PC-9 (cell line): Measurements from ENCODE around the gene TXNDC2. TPM values are rescaled to one million over a fixed set of nuclear protein-coding genes. Genes with fewer than 3 reads are reported as not detected.

Experiments used
- BruUV-seq: library from RNA; stranded (reverse); fragments of 400-500 nt; replicated peaks from 2 replicates; lab custom pipeline; 2021; lab: Mats Ljungman, UMichigan
- CTCF ChIA-PET: fragments of 300-600 bp; sonication (Branson Sonifier 250); formaldehyde crosslinking; loops from one replicate; lab custom pipeline; 2022; ENCODE audit warnings: antibody characterized with exemption; lab: Charles Lee
- POLR2A ChIA-PET: fragments of 300-600 bp; sonication (Branson Sonifier 250); formaldehyde crosslinking; loops from one replicate; lab custom pipeline; 2022; ENCODE audit warnings: antibody characterized with exemption; ENCODE audit not compliant: unreplicated experiment; lab: Charles Lee
- DNase-seq, 2 experiments: peaks; one replicate each; pipeline versions ENCODE4 v3.0.0 to v3.0.0-alpha.2; 2015 to 2022; ENCODE audit warnings: mixed read lengths in 1 of 2
- H2AFZ ChIP-seq: fragments of 200-600 bp; sonication (generic); 2 replicates; pipeline ENCODE4 v1.8.1; 2017; ENCODE audit warnings: antibody characterized with exemption
- H3F3A ChIP-seq: fragments of 200-600 bp; sonication (generic); 2 replicates; pipeline ENCODE4 v1.8.1; 2017; ENCODE audit warnings: antibody characterized with exemption, mild to moderate bottlenecking, low read depth; ENCODE audit not compliant: insufficient read depth
- H3K27ac ChIP-seq: fragments of 200-600 bp; sonication (generic); 2 replicates; pipeline ENCODE4 v1.6.1; 2016; ENCODE audit warnings: mixed run types
- H3K27me3 ChIP-seq: fragments of 200-600 bp; sonication (generic); 2 replicates; pipeline ENCODE4 v1.6.1; 2016; ENCODE audit warnings: low read depth, mixed run types; ENCODE audit not compliant: insufficient read depth
- H3K36me3 ChIP-seq: fragments of 200-600 bp; sonication (generic); 2 replicates; pipeline ENCODE4 v1.6.1; 2016; ENCODE audit warnings: low read depth, mixed run types
- H3K4me1 ChIP-seq: fragments of 200-600 bp; sonication (generic); replicated peaks from 2 replicates; pipeline ENCODE4 v1.6.1; 2016; ENCODE audit warnings: mixed run types; ENCODE audit not compliant: insufficient read depth
- H3K4me2 ChIP-seq: fragments of 200-600 bp; sonication (generic); 2 replicates; pipeline ENCODE4 v1.6.1; 2017; ENCODE audit warnings: mixed run types
- H3K4me3 ChIP-seq: fragments of 200-600 bp; sonication (generic); 2 replicates; pipeline ENCODE4 v1.6.1; 2016; ENCODE audit warnings: mixed run types
- H3K79me2 ChIP-seq: fragments of 200-600 bp; sonication (generic); 2 replicates; pipeline ENCODE4 v1.6.1; 2017; ENCODE audit warnings: low read depth, mixed run types
- H3K9me2 ChIP-seq: fragments of 200-600 bp; sonication (generic); 2 replicates; pipeline ENCODE4 v1.8.1; 2017; ENCODE audit warnings: mild to moderate bottlenecking; ENCODE audit not compliant: insufficient read depth
- H3K9me3 ChIP-seq: fragments of 200-600 bp; sonication (generic); 2 replicates; pipeline ENCODE4 v1.8.1; 2016; ENCODE audit warnings: low read depth; ENCODE audit not compliant: insufficient read depth
- H4K20me1 ChIP-seq: fragments of 200-600 bp; sonication (generic); 2 replicates; pipeline ENCODE4 v1.8.1; 2017; ENCODE audit not compliant: insufficient read depth
- CTCF ChIP-seq: fragments of 200-600 bp; sonication (generic); conservative IDR thresholded peaks from 2 replicates; pipeline ENCODE4 v1.6.1; 2017; ENCODE audit warnings: mixed run types, antibody characterized with exemption, mild to moderate bottlenecking, moderate library complexity
- EZH2 ChIP-seq: fragments of 200-600 bp; sonication (generic); IDR thresholded peaks from 2 replicates; pipeline ENCODE4 v1.8.0; 2017; ENCODE audit warnings: antibody characterized with exemption, low read depth
- intact Hi-C: fragments of 100-400 bp; cut with micrococcal nuclease; formaldehyde crosslinking; loops from one replicate; pipeline ENCODE4 v1.10.0; 2022; ENCODE audit not compliant: unreplicated experiment
- total RNA-seq: library from RNA; stranded (reverse); gene quantifications from 2 replicates; pipeline ENCODE4 v1.2.3, GENCODE V29; 2021

Gene TXNDC2
- total RNA-seq, 1 experiment from 2014 or later, result 0.11 TPM

- no TSS peak for BruUV-seq
- intact Hi-C loops, result loop anchor here (5.0 kb wide), 1 partner anchor 100 kb away; no protein-coding TSS in a partner anchor
- Histone ChIP-seq H3K27me3 (no peaks in the 10 kb centered on the region), H3K36me3 (0 out of 2 replicates have a peak, but pooled peaks cover 15% of the 10 kb centered on the region), H3K9me3 (peaks cover 8% of the 10 kb centered on the region), H3K4me3 (no peak overlapping the region), H4K20me1 (no peaks in the 10 kb centered on the region), H2AFZ (no peak overlapping the region), H3K9me2 (no peaks in the 10 kb centered on the region), H3K4me2 (no peak overlapping the region), H3K4me1 (peaks cover 51% of the 10 kb centered on the region), H3F3A (peaks cover 49% of the 10 kb centered on the region), H3K27ac (no peak overlapping the region), H3K79me2 (peaks cover 19% of the 10 kb centered on the region)
- peak in 1 of 2 experiments; percentile 20 for DNase-seq
- CTCF ChIA-PET, result interaction anchor here (0.7 kb wide), 1 partner anchor 126 kb away, joined by 3 read pairs; no protein-coding TSS in a partner anchor
- TF ChIP-seq CTCF, result no peak
- no peak for TF ChIP-seq EZH2
- POLR2A ChIA-PET, result no interaction called here
Measured at GRCh38 chr18:9852266-9853081, 33.3 kb upstream of the TXNDC2 start.

- H3K36me3 ChIP-seq, result peaks cover 16% of the 10 kb centered on the region
- CTCF ChIA-PET, result no interaction called here
- no TSS peak for BruUV-seq
- H3K9me2 ChIP-seq, result no peaks in the 10 kb centered on the region
- TF ChIP-seq EZH2 (no peak), CTCF (no peak)
- no peak overlapping the region for H3K4me2 ChIP-seq
- H3K27me3 ChIP-seq, result no peaks in the 10 kb centered on the region
- H3K27ac ChIP-seq, result no peak overlapping the region
- H3K9me3 ChIP-seq, result peaks cover 8% of the 10 kb centered on the region
- DNase-seq, result peak in 1 of 2 experiments; percentile 16
- peaks cover 27% of the 10 kb centered on the region for H3K4me1 ChIP-seq
- no peak overlapping the region for H2AFZ ChIP-seq
- POLR2A ChIA-PET, result no interaction called here
- H3K4me3 ChIP-seq, result no peak overlapping the region
- H3F3A ChIP-seq, result peaks cover 25% of the 10 kb centered on the region
- intact Hi-C loops, result loop anchor here (5.0 kb wide), 1 partner anchor 97 kb away; no protein-coding TSS in a partner anchor
- no peaks in the 10 kb centered on the region for H4K20me1 ChIP-seq
- H3K79me2 ChIP-seq, result peaks cover 19% of the 10 kb centered on the region
Measured at GRCh38 chr18:9854801-9855676, 30.7 kb upstream of the TXNDC2 start.

GRCh38 chr18:9855681-9856080 lies 30.1 kb upstream of the TXNDC2 start:
- ChIA-PET POLR2A (no interaction called here), CTCF (no interaction called here)
- no peak overlapping the region for H3K27ac ChIP-seq
- peaks cover 21% of the 10 kb centered on the region for H3K4me1 ChIP-seq
- intact Hi-C loops, result no loop called here
- H3K9me2 ChIP-seq, result no peaks in the 10 kb centered on the region
- no peak overlapping the region for H2AFZ ChIP-seq
- H3K4me2 ChIP-seq, result no peak overlapping the region
- TF ChIP-seq EZH2, result no peak
- TF ChIP-seq CTCF, result no peak
- peaks cover 8% of the 10 kb centered on the region for H3K9me3 ChIP-seq
- peaks cover 18% of the 10 kb centered on the region; the same call in 1 of the 2 replicates for H3F3A ChIP-seq
- no peak for DNase-seq
- H4K20me1 ChIP-seq, result no peaks in the 10 kb centered on the region
- BruUV-seq, result no TSS peak
- no peaks in the 10 kb centered on the region for H3K27me3 ChIP-seq
- no peak overlapping the region for H3K4me3 ChIP-seq
- peaks cover 15% of the 10 kb centered on the region for H3K79me2 ChIP-seq
- peaks cover 23% of the 10 kb centered on the region for H3K36me3 ChIP-seq
